ENCODE data around the gene CACNA1E.

GRCh38 chr1:181514298-181515290 is 31.3 kb downstream of the CACNA1E start:
- TF ChIP-seq EZH2phosphoT487 (IDR thresholded peaks at IDR 0.05; ENCODE audit: low read depth, severe bottlenecking, unreplicated experiment): no peak
- TF ChIP-seq CTCF (IDR thresholded peaks at IDR 0.05; ENCODE audit: poor library complexity): no peak
- TF ChIP-seq EZH2 (IDR thresholded peaks at IDR 0.05; ENCODE audit: borderline replicate concordance): no peak

Data from hepatocyte (in vitro differentiated cells).